GM12878 (cell line): Measurements from ENCODE around the gene DAPK2. TPM values are rescaled to one million over a fixed set of nuclear protein-coding genes. Genes with fewer than 3 reads are reported as not detected.

Source experiments
- ATAC-seq: fragments of 200-7000 bp; cut with Tn5 transposase; 3 replicates; pipeline ENCODE4 v1.9.1; 2020; ENCODE audit warnings: mild to moderate bottlenecking, moderate library complexity
- BruUV-seq: library from RNA; stranded (reverse); fragments of 400-500 nt; replicated peaks from 2 replicates; lab custom pipeline; 2021; lab: Mats Ljungman, UMichigan
- CTCF ChIA-PET: fragments of 300-600 bp; sonication (Branson Sonifier 250); formaldehyde crosslinking; extraction: SDS; loops from one replicate; lab custom pipeline; 2021; ENCODE audit warnings: inconsistent platforms; lab: Yijun Ruan, JAX
- POLR2A ChIA-PET: fragments of 350-600 bp; formaldehyde crosslinking; extraction: SDS; loops from one replicate; lab custom pipeline; 2021; ENCODE audit warnings: inconsistent platforms; lab: Charles Lee
- RAD21 ChIA-PET: fragments of 300-600 bp; sonication (Branson Sonifier 250); formaldehyde crosslinking; loops from one replicate; lab custom pipeline; 2023; ENCODE audit warnings: antibody characterized with exemption; ENCODE audit not compliant: unreplicated experiment; lab: Charles Lee
- SMC1A ChIA-PET: fragments of 300-600 bp; sonication (Branson Sonifier 250); formaldehyde crosslinking; loops from one replicate; lab custom pipeline; 2023; ENCODE audit not compliant: unreplicated experiment, uncharacterized antibody; lab: Charles Lee
- DNase-seq: peaks from one replicate; pipeline ENCODE4 v3.0.0-alpha.2; 2011; ENCODE audit warnings: low read depth, low spot score
- FAIRE-seq: peaks from 3 replicates; lab custom pipeline; 2011; peaks lifted over from hg19 to GRCh38; lab: Jason Lieb, UNC
- H2AFZ ChIP-seq: 2 replicates; pipeline ENCODE4 v1.6.0; 2011; ENCODE audit warnings: low read depth, low read length, control low read depth; ENCODE audit not compliant: control insufficient read depth
- H3K27ac ChIP-seq: 2 replicates; pipeline ENCODE4 v1.5.1; 2011; ENCODE audit warnings: control low read depth; ENCODE audit not compliant: control insufficient read depth, insufficient read depth
- H3K27me3 ChIP-seq, 2 experiments: replicated peaks in 1 of 2; 2 replicates each; pipeline versions ENCODE4 v1.6.0 to v1.6.1; 2011; ENCODE audit warnings: low read length in 1 of 2; ENCODE audit not compliant: control insufficient read depth in 2 of 2, insufficient read depth in 2 of 2
- H3K36me3 ChIP-seq, 2 experiments: 2 replicates each; pipeline ENCODE4 v1.5.1; 2011; ENCODE audit warnings: low read length in 1 of 2; ENCODE audit not compliant: control insufficient read depth in 2 of 2, insufficient read depth in 2 of 2
- H3K4me1 ChIP-seq: 2 replicates; pipeline ENCODE4 v1.6.1; 2011; ENCODE audit warnings: mild to moderate bottlenecking, low read length, moderate library complexity, mixed read lengths; ENCODE audit not compliant: control insufficient read depth, insufficient read depth
- H3K4me2 ChIP-seq: 2 replicates; pipeline ENCODE4 v1.6.0; 2011; ENCODE audit warnings: control low read depth; ENCODE audit not compliant: control insufficient read depth, insufficient read depth
- H3K4me3 ChIP-seq: fragments of 200-600 bp; sonication (generic); 2 replicates; pipeline ENCODE4 v1.5.1; 2016
- H3K79me2 ChIP-seq: 2 replicates; pipeline ENCODE4 v1.6.0; 2011; ENCODE audit warnings: low read length; ENCODE audit not compliant: control insufficient read depth, insufficient read depth
- H3K9ac ChIP-seq: 2 replicates; pipeline ENCODE4 v1.8.0; 2011; ENCODE audit warnings: low read length, control low read depth, mixed read lengths; ENCODE audit not compliant: control insufficient read depth, insufficient read depth
- H3K9me3 ChIP-seq: replicated peaks from 3 replicates; pipeline ENCODE4 v1.5.1; 2011; ENCODE audit warnings: mild to moderate bottlenecking, low read length; ENCODE audit not compliant: control insufficient read depth, insufficient read depth
- H4K20me1 ChIP-seq: 2 replicates; pipeline ENCODE4 v1.6.0; 2011; ENCODE audit not compliant: control insufficient read depth, insufficient read depth
- ATF3 ChIP-seq: IDR thresholded peaks from 2 replicates; pipeline ENCODE4 v1.6.1; 2011; ENCODE audit warnings: low read depth, mild to moderate bottlenecking, low read length, moderate library complexity, borderline replicate concordance; ENCODE audit errors: extremely low read depth
- CEBPB ChIP-seq, 2 experiments: fragments of 150-350 bp in 1 of 2; IDR thresholded peaks; 2 replicates each; pipeline ENCODE4 v1.6.1; 2012 to 2014; ENCODE audit warnings: low read depth in 2 of 2, low read length in 2 of 2, borderline replicate concordance in 1 of 2, inconsistent platforms in 1 of 2
- ESRRA ChIP-seq: IDR thresholded peaks from 2 replicates; pipeline ENCODE4 v1.6.1; 2012; ENCODE audit warnings: mild to moderate bottlenecking, low read length, improper control_type of control experiment
- MYB ChIP-seq: fragments of 150-350 bp; IDR thresholded peaks from 2 replicates; pipeline ENCODE4 v1.6.1; 2014; ENCODE audit warnings: mild to moderate bottlenecking, low read depth, low read length, borderline replicate concordance
- PBX3 ChIP-seq: IDR thresholded peaks from 2 replicates; pipeline ENCODE4 v1.6.1; 2011; ENCODE audit warnings: mild to moderate bottlenecking, low read depth, low read length, moderate library complexity; ENCODE audit not compliant: insufficient replicate concordance
- SMARCA5 ChIP-seq: fragments of 450-650 bp; IDR thresholded peaks from 2 replicates; pipeline ENCODE4 v1.6.1; 2017; ENCODE audit warnings: mild to moderate bottlenecking
- WRNIP1 ChIP-seq: IDR thresholded peaks from 2 replicates; pipeline ENCODE4 v1.6.1; 2011; ENCODE audit warnings: low read depth, low read length, improper control_type of control experiment, borderline replicate concordance
- WGBS: methylation state at CpG from one replicate; pipeline ENCODE4 v1.1.6; 2016; ENCODE audit warnings: low lambda C conversion rate; ENCODE audit not compliant: insufficient replicate concordance, insufficient coverage; ENCODE audit errors: missing lambda C conversion rate; 5-methylcytosine and 5-hydroxymethylcytosine counted together
- in situ Hi-C: fragments of 300-500 bp; cut with MboI; formaldehyde crosslinking; loops from 9 replicates; pipeline ENCODE4 v1.14.3; 2018; ENCODE audit warnings: mixed read lengths
- intact Hi-C: fragments of 100-400 bp; cut with micrococcal nuclease; formaldehyde crosslinking; loops from one replicate; pipeline ENCODE4 v1.14.2; 2022; ENCODE audit not compliant: unreplicated experiment
- polyA plus RNA-seq, 11 experiments: library from polyadenylated mRNA; depleted of rRNA in 4 of 11; unstranded in 6 of 11; stranded (reverse) in 5 of 11; fragments of >200 nt; fragmentation: Nextera tagmentation in 4 of 11; fragmentation: Illumina TruSeq in 1 of 11; extraction: Ambion mirVana in 4 of 11; extraction: Trizol in 1 of 11; gene quantifications; 1 replicate in 1 of 11; 2 replicates in 10 of 11; pipeline versions ENCODE4 v1.2.1 to v1.2.3, GENCODE V29; 2011 to 2016; ENCODE audit warnings: inconsistent platforms in 2 of 11, missing spikeins in 2 of 11, low read depth in 1 of 11
- total RNA-seq, 4 experiments: library from RNA; depleted of rRNA in 3 of 4; stranded (reverse); fragments of >200 nt in 3 of 4; fragmentation: Illumina TruSeq in 1 of 4; extraction: Trizol in 1 of 4; gene quantifications; 2 replicates each; pipeline versions ENCODE4 v1.2.1 to v1.2.3, GENCODE V29; 2013 to 2021
- TF ChIP-seq, protein P1 (sequence below): fragments of 450-650 bp; IDR thresholded peaks from 2 replicates; pipeline ENCODE4 v1.6.1; 2017; ENCODE audit warnings: low read depth, mild to moderate bottlenecking, moderate library complexity

The DAPK2 gene
- total and polyA plus RNA-seq, 10 of the 15 experiments (the other 5 are each of a cell fraction or from before 2014, with no cell fraction given), result 0.69 to 8.4 (median 4.1) TPM

DNA sequence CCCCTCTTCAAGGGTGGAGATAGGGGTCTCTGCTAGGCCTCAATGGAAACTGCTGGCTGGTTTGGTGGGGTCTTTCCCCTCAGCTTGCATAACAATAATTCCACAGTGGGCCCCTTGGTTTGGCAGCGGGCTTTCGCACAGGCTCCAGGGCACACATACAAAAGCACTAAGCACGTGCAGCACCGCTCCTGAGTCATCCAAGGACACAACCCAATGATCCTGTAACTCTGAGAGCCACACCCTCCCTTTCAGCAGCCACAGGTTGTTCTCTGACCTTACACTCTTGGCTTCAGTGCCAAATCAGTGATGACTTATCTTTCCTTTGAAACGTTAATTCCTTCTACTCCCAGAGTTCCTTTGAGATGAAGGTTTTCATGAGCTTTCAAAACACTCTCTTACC is 41.7 kb downstream of the DAPK2 start:
- in situ Hi-C loops (no loop called here), intact Hi-C loops (no loop called here)
- peaks cover 17% of the 10 kb centered on the region for H3K4me1 ChIP-seq
- no peak overlapping the region for H3K4me2 ChIP-seq
- peaks cover 3% of the 10 kb centered on the region for H3K79me2 ChIP-seq
- no peak overlapping the region for H3K9ac ChIP-seq
- ChIA-PET POLR2A (no interaction called here), SMC1A (interaction anchor here (0.7 to 2.5 kb wide), 7 partner anchors 9 to 255 kb away, joined by 3 to 10 read pairs (median 3); partner anchors contain the start of gene DAPK2), RAD21 (interaction anchor here (1.2 to 2.0 kb wide), 2 partner anchors 18 to 41 kb away, joined by 3 to 7 read pairs; partner anchors contain the start of gene DAPK2), CTCF (interaction anchor here (0.8 to 1.7 kb wide), 4 partner anchors 16 to 59 kb away, joined by 3 to 6 read pairs (median 4); no protein-coding TSS in a partner anchor)
- H3K27ac ChIP-seq, result no peak overlapping the region
- 90% methylated on average over 5 of the region's 5 CpGs for WGBS
- H3K9me3 ChIP-seq, result no peaks in the 10 kb centered on the region
- no TSS peak for BruUV-seq
- no peak for ATAC-seq
- no peaks in the 10 kb centered on the region for H3K27me3 ChIP-seq
- H4K20me1 ChIP-seq, result no peaks in the 10 kb centered on the region
- no peak overlapping the region for H2AFZ ChIP-seq
- H3K4me3 ChIP-seq, result no peak overlapping the region
- FAIRE-seq, result no peak
- TF ChIP-seq, protein P1, sequence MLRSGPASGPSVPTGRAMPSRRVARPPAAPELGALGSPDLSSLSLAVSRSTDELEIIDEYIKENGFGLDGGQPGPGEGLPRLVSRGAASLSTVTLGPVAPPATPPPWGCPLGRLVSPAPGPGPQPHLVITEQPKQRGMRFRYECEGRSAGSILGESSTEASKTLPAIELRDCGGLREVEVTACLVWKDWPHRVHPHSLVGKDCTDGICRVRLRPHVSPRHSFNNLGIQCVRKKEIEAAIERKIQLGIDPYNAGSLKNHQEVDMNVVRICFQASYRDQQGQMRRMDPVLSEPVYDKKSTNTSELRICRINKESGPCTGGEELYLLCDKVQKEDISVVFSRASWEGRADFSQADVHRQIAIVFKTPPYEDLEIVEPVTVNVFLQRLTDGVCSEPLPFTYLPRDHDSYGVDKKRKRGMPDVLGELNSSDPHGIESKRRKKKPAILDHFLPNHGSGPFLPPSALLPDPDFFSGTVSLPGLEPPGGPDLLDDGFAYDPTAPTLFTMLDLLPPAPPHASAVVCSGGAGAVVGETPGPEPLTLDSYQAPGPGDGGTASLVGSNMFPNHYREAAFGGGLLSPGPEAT, result no peak
- TF ChIP-seq CEBPB (IDR thresholded peaks at IDR 0.05; ENCODE audit: borderline replicate concordance in 1 of 2, low read depth in 2 of 2, low read length in 2 of 2) (no peak), WRNIP1 (no peak), ATF3 (no peak), MYB (no peak), SMARCA5 (no peak), PBX3 (no peak), ESRRA (no peak)
- no peak for DNase-seq
- H3K36me3 ChIP-seq, result 0 out of 4 replicates have a peak, but pooled peaks cover 0 to 2% of the 10 kb centered on the region in 2 experiments
